A549 (cell line): ENCODE results near the gene FOXO6. TPM values are rescaled to one million over a fixed set of nuclear protein-coding genes. Genes with fewer than 3 reads are reported as not detected.

Experiments
- ATAC-seq, 2 experiments: fragments of 200-7000 bp in 1 of 2; fragments of >200 bp in 1 of 2; cut with Nextera tagmentation in 1 of 2; cut with Tn5 transposase in 1 of 2; 3 replicates each; pipeline versions ENCODE4 v1.8.0 to v1.9.1; 2018 to 2020; ENCODE audit warnings: mild to moderate bottlenecking in 1 of 2, moderate library complexity in 1 of 2
- CTCF ChIA-PET: fragments of 300-600 bp; sonication (Branson Sonifier 250); formaldehyde crosslinking; extraction: SDS; loops from one replicate; lab custom pipeline; 2021; ENCODE audit warnings: antibody characterized with exemption, inconsistent platforms; lab: Yijun Ruan, JAX
- POLR2A ChIA-PET: fragments of 350-600 bp; formaldehyde crosslinking; extraction: SDS; loops from one replicate; lab custom pipeline; 2021; ENCODE audit warnings: antibody characterized with exemption, inconsistent platforms; lab: Yijun Ruan, JAX
- DNase-seq, 2 experiments: peaks; one replicate each; pipeline versions ENCODE4 v3.0.0 to v3.0.0-alpha.2; 2011 to 2016; ENCODE audit warnings: low read depth in 1 of 2, low spot score in 1 of 2
- FAIRE-seq: peaks from 2 replicates; lab custom pipeline; 2011; peaks lifted over from hg19 to GRCh38; lab: Jason Lieb, UNC
- H3K27ac ChIP-seq, 2 experiments: fragments of >200 bp; sonication (Bioruptor Twin); formaldehyde crosslinking; 3 replicates each; pipeline ENCODE4 v1.5.1; 2016 to 2017
- H3K4me1 ChIP-seq: fragments of >200 bp; sonication (Bioruptor Twin); formaldehyde crosslinking; 3 replicates; pipeline ENCODE4 v1.6.1; 2016
- H3K4me2 ChIP-seq: fragments of >200 bp; sonication (Bioruptor Twin); formaldehyde crosslinking; 3 replicates; pipeline ENCODE4 v1.6.1; 2016
- H3K4me3 ChIP-seq: fragments of >200 bp; sonication (Bioruptor Twin); formaldehyde crosslinking; 3 replicates; pipeline ENCODE4 v1.5.1; 2016
- H3K9me3 ChIP-seq: fragments of >200 bp; sonication (Bioruptor Twin); formaldehyde crosslinking; 3 replicates; pipeline ENCODE4 v1.6.1; 2016
- ATOH8 ChIP-seq: fragments of 250-450 bp; sonication (Bioruptor Pico); IDR thresholded peaks from 2 replicates; pipeline ENCODE4 v1.5.0; 2020; ENCODE audit warnings: low read depth, mild to moderate bottlenecking, moderate library complexity
- BCL3 ChIP-seq: fragments of >200 bp; sonication (Bioruptor Twin); formaldehyde crosslinking; IDR thresholded peaks from 3 replicates; pipeline ENCODE4 v1.6.1; 2016
- CBX2 ChIP-seq: fragments of 200-600 bp; sonication (generic); IDR thresholded peaks from 2 replicates; pipeline ENCODE4 v1.6.1; 2016; ENCODE audit warnings: low read depth, mild to moderate bottlenecking, borderline replicate concordance
- CBX8 ChIP-seq: fragments of 200-600 bp; sonication (generic); IDR thresholded peaks from 2 replicates; pipeline ENCODE4 v1.6.1; 2016
- CHD2 ChIP-seq: fragments of 150-350 bp; IDR thresholded peaks from 2 replicates; pipeline ENCODE4 v1.6.1; 2014; ENCODE audit warnings: low read length; ENCODE audit not compliant: partially characterized antibody
- CHD4 ChIP-seq: fragments of 200-600 bp; sonication (generic); IDR thresholded peaks from 2 replicates; pipeline ENCODE4 v1.6.1; 2016; ENCODE audit warnings: antibody characterized with exemption, mild to moderate bottlenecking, borderline replicate concordance
- CTCF ChIP-seq: fragments of >200 bp; sonication (Bioruptor Twin); formaldehyde crosslinking; IDR thresholded peaks from 3 replicates; pipeline ENCODE4 v1.5.1; 2016
- E2F6 ChIP-seq: IDR thresholded peaks from 2 replicates; pipeline ENCODE4 v1.6.1; 2012; ENCODE audit warnings: low read depth, borderline replicate concordance
- EHF ChIP-seq: fragments of 250-450 bp; sonication (Bioruptor Pico); IDR thresholded peaks from 2 replicates; pipeline ENCODE4 v1.5.0; 2020; ENCODE audit warnings: mild to moderate bottlenecking
- EHMT2 ChIP-seq: fragments of 200-600 bp; sonication (generic); IDR thresholded peaks from 2 replicates; pipeline ENCODE4 v1.6.1; 2016; ENCODE audit warnings: antibody characterized with exemption, low read depth, mild to moderate bottlenecking, moderate library complexity
- ESRRA ChIP-seq: fragments of 150-350 bp; IDR thresholded peaks from 2 replicates; pipeline ENCODE4 v1.6.1; 2014; ENCODE audit warnings: mild to moderate bottlenecking, low read length, borderline replicate concordance
- FOSB ChIP-seq: fragments of 250-450 bp; sonication (Bioruptor Pico); IDR thresholded peaks from 2 replicates; pipeline ENCODE4 v1.5.0; 2020; ENCODE audit warnings: mild to moderate bottlenecking, moderate library complexity
- HDAC2 ChIP-seq: fragments of 200-600 bp; sonication (generic); IDR thresholded peaks from 2 replicates; pipeline ENCODE4 v1.6.1; 2016
- HMGXB4 ChIP-seq: fragments of 250-450 bp; sonication (Bioruptor Pico); IDR thresholded peaks from 2 replicates; pipeline ENCODE4 v1.5.0; 2021; ENCODE audit warnings: mild to moderate bottlenecking, moderate library complexity, borderline replicate concordance
- HOXB5 ChIP-seq: fragments of 250-450 bp; sonication (Bioruptor Pico); IDR thresholded peaks from 2 replicates; pipeline ENCODE4 v1.5.0; 2020; ENCODE audit warnings: mild to moderate bottlenecking, moderate library complexity
- JUNB ChIP-seq: fragments of >200 bp; sonication (Bioruptor Twin); formaldehyde crosslinking; IDR thresholded peaks from 2 replicates; pipeline ENCODE4 v1.6.1; 2016
- MYC ChIP-seq: IDR thresholded peaks from 2 replicates; pipeline ENCODE4 v1.6.1; 2012; ENCODE audit warnings: mild to moderate bottlenecking, inconsistent platforms, low read length, improper control_type of control experiment, borderline replicate concordance
- NFE2L2 ChIP-seq: fragments of 150-350 bp; conservative IDR thresholded peaks from 2 replicates; pipeline ENCODE4 v1.6.1; 2014; ENCODE audit warnings: low read length
- NPAS2 ChIP-seq: fragments of 250-450 bp; sonication (Bioruptor Pico); IDR thresholded peaks from 2 replicates; pipeline ENCODE4 v1.8.0; 2022; ENCODE audit warnings: mild to moderate bottlenecking, moderate library complexity, borderline replicate concordance
- PBX3 ChIP-seq: IDR thresholded peaks from 2 replicates; pipeline ENCODE4 v1.6.1; 2012
- PHF8 ChIP-seq: fragments of 200-600 bp; sonication (generic); IDR thresholded peaks from 2 replicates; pipeline ENCODE4 v1.6.1; 2016; ENCODE audit warnings: low read depth, mild to moderate bottlenecking, antibody characterized with exemption, moderate library complexity, borderline replicate concordance
- POLR2A ChIP-seq: IDR thresholded peaks from 2 replicates; pipeline ENCODE4 v1.6.1; 2012; ENCODE audit warnings: mild to moderate bottlenecking, low read length
- RARB ChIP-seq: fragments of 250-450 bp; sonication (Bioruptor Pico); IDR thresholded peaks from 2 replicates; pipeline ENCODE4 v1.8.0; 2021; ENCODE audit warnings: mild to moderate bottlenecking, moderate library complexity
- RFX5 ChIP-seq: fragments of 450-650 bp; IDR thresholded peaks from 2 replicates; pipeline ENCODE4 v1.7.1; 2014; ENCODE audit warnings: antibody characterized with exemption, mild to moderate bottlenecking, moderate library complexity
- SMC3 ChIP-seq: fragments of >200 bp; sonication (Bioruptor Twin); formaldehyde crosslinking; IDR thresholded peaks from 3 replicates; pipeline ENCODE4 v1.6.1; 2018; ENCODE audit warnings: inconsistent platforms
- TFCP2L1 ChIP-seq: fragments of 250-450 bp; sonication (Bioruptor Pico); IDR thresholded peaks from 2 replicates; pipeline ENCODE4 v1.5.0; 2021; ENCODE audit warnings: mild to moderate bottlenecking
- TP53 ChIP-seq: fragments of 250-450 bp; sonication (Bioruptor Pico); IDR thresholded peaks from 2 replicates; pipeline ENCODE4 v1.5.0; 2021; ENCODE audit warnings: mild to moderate bottlenecking, moderate library complexity
- USF2 ChIP-seq: fragments of 450-650 bp; IDR thresholded peaks from 2 replicates; pipeline ENCODE4 v1.6.1; 2014; ENCODE audit warnings: antibody characterized with exemption
- ZFP36 ChIP-seq: fragments of 450-650 bp; IDR thresholded peaks from 2 replicates; pipeline ENCODE4 v1.6.1; 2014; ENCODE audit warnings: borderline replicate concordance; ENCODE audit not compliant: partially characterized antibody
- WGBS: methylation state at CpG from one replicate; pipeline ENCODE4 v1.1.6; 2017; ENCODE audit errors: missing lambda C conversion rate; 5-methylcytosine and 5-hydroxymethylcytosine counted together
- polyA plus RNA-seq, 4 experiments: library from polyadenylated mRNA; depleted of rRNA in 3 of 4; stranded (reverse); fragments of >200 nt; fragmentation: RNase III in 1 of 4; extraction: RNeasy Plus Mini Kit Qiagen cat#74134 plus additional on column Dnase treatment in 1 of 4; gene quantifications; 2 replicates in 3 of 4; 3 replicates in 1 of 4; pipeline ENCODE4 v1.2.3, GENCODE V29; 2011 to 2017

Gene FOXO6
- polyA plus RNA-seq, 2 of the 4 experiments (the other 2 are of a cell fraction) = 0.10 to 0.25 TPM

GRCh38 chr1:41384579-41384978 is 23.3 kb downstream of the FOXO6 start:
- ATAC-seq (no peak), DNase-seq (no peak), FAIRE-seq (no peak)
- ChIA-PET POLR2A (no interaction called here), CTCF (no interaction called here)
- Histone ChIP-seq H3K4me1 (peaks cover 13% of the 10 kb centered on the region; the same call in 2 of the 3 replicates), H3K27ac (no peak overlapping the region), H3K4me2 (no peak overlapping the region), H3K4me3 (no peak overlapping the region), H3K9me3 (no peaks in the 10 kb centered on the region)
- TF ChIP-seq E2F6 (no peak), NPAS2 (no peak), CBX2 (no peak), ATOH8 (CRISPR knock-in tag) (no peak), USF2 (no peak), ZFP36 (no peak), FOSB (CRISPR knock-in tag) (no peak), CHD2 (no peak), EHF (CRISPR knock-in tag) (no peak), BCL3 (no peak), TFCP2L1 (no peak), EHMT2 (no peak), MYC (no peak), HOXB5 (CRISPR knock-in tag) (no peak), POLR2A (no peak), RFX5 (no peak)

GRCh38 chr1:41385398-41386195 is 24.4 kb downstream of the FOXO6 start:
- 83% methylated on average over 5 of the region's 12 CpGs for WGBS

More at GRCh38 chr1:41385398-41386195, 24.4 kb downstream of the FOXO6 start:
- ATAC-seq = no peak
- H3K4me1 ChIP-seq = peaks cover 13% of the 10 kb centered on the region; the same call in 2 of the 3 replicates
- H3K4me2 ChIP-seq = no peak overlapping the region
- ChIA-PET CTCF (no interaction called here), POLR2A (no interaction called here)
- TF ChIP-seq CTCF (no peak), NFE2L2 (no peak), CBX8 (no peak), CHD4 (no peak), RFX5 (no peak), PHF8 (no peak), ESRRA (no peak), HDAC2 (no peak), RARB (no peak), JUNB (no peak), CHD2 (no peak), TP53 (CRISPR knock-in tag) (no peak), SMC3 (no peak), USF2 (no peak), ZFP36 (no peak), HMGXB4 (CRISPR knock-in tag) (no peak), PBX3 (no peak)
- no peak for DNase-seq
- no peak overlapping the region for H3K27ac ChIP-seq
- no peak for FAIRE-seq
- H3K4me3 ChIP-seq = no peak overlapping the region
- no peaks in the 10 kb centered on the region for H3K9me3 ChIP-seq
